Activated naive CD4-positive, alpha-beta T cell treated with Interleukin-2 at 50 U/mL for 16 hours (primary cell): Measurements from ENCODE around the gene DDX47.

Source experiments
- DNase-seq: peaks from one replicate; pipeline ENCODE4 v3.0.0-alpha.2; 2020

DDX47 gene

DNA sequence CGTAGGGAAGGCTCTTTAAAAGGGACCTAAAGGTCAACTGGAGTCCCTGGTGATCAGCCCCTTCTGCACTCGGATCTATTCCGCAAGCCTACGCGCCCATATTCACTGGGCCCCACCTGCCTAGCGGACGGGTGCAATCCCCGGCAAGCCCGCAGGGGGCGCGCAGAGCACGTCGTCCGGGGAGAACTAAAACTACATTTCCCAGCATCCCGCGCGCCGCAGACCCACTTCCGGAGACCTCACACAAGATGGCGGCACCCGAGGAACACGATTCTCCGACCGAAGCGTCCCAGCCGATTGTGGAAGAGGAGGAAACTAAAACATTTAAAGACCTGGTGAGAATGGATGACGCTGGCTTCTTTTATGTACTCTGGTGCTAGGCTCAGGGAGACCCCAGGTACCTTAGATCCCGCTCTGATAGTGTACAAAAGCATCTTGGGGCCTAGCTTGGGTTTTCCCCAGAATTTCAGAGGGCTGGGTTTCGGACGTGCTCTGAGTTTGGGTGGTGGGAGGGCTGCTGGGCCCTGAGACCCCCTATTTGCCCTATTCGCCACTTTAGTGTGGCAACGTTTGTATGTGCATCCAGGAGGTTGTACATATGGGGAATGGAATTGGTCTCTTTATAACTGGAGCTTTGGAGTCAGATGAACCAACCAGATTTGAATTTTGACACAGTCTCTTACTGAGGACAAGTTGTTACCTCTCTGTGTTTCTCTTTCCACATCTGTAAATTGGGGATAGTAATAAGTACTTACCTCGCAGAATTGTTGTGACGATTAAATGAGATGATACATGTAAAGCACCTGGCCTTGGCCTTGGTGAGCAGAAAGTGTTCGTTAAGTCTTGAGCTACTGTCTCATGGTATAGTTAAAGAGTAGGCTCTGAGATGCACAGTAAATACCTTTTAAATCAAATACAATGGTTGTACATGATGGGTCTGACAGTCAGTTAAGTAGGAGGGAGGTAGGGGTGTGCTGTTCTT, at the start of gene DDX47:
DDX47 (plus strand) TSS at position 227 of the 982 bp plus-strand sequence; CDS start at position 249, 22 bp downstream.
- DNase-seq = peak; percentile 97

- DNase-seq = no peak
Measured at GRCh38 chr12:12764824-12765223, 48.3 kb upstream of the DDX47 start.

- DNase-seq = no peak
Measured at GRCh38 chr12:12770262-12770661, 42.9 kb upstream of the DDX47 start.

DNA sequence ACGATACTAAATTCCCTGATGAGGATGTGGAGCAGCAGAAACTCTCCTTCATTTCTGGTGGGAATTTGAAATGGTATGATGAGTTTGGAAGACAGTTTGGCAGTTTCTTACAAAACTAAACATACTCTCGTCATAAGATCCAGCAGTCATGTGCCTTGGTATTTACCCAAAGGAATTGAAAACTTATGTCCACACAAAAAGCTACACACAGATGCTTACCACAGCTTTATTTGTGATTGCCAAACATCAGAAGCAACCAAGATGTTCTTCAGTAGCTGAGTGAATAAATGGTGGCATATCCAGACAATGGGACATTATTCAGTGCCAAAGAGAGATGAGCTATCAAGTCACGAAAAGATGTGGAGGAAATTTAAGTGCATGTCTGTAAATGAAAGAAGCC, 38.4 kb upstream of the DDX47 start:
- DNase-seq = no peak

DNA sequence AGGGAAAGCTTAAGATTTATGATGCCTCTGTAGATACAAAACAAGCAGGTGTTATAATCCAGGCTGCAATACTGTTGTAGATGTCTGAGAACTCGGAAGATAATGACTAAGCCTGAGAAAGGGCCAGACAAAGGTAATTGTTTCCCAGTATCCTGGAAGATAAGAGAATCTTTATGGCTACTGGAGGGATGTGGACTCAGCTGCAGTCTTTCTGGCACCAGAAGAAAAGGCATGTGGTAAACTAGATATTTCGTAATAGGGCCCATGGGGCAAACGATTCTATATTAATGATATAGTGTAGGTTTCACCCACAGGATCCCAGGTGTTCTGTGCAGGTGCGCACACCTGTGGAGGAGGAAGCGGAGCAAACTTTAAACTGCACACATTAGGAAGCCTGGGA, 36.9 kb upstream of the DDX47 start:
- DNase-seq = no peak

GRCh38 chr12:12777092-12777491, 36.1 kb upstream of the DDX47 start:
- DNase-seq = no peak

DNA sequence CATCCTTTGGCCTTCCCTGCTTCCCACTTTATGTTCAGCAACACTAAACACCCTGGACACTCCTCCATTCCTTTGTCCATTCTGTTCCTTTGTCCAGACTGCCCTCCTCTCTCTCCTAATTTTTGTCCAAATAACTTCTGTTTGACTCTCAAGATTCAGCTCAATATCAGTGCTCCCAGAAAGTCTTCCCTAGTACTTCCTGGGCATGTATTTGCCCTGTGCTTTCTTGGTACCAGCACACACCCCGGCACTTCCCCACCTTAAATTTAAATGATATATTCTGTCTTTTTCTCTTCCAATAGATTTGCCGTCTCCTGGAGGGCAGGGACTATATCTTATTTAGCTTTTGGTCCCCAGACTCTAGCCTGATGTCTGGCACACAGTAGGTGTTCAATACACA, 34.1 kb upstream of the DDX47 start:
- DNase-seq = no peak

DNA sequence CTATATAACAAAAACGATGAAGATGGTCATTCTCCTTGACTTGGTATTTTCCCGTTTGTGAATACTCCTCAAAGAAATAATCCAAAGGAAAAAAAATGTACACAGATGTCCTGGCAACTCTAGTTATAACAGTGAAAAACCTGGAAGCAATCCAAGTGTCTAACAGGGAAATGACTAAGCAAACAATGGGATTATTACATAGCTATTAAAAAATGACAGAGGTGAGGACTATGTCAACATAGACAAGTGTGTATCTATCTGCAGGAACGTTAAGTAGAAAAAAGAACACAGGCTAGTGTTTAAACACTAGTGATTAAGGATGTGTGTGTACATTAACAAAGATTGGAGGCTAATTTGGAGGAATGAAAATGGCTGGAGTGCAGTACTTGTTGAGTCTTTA, 33.6 kb upstream of the DDX47 start:
- DNase-seq = no peak

DNA sequence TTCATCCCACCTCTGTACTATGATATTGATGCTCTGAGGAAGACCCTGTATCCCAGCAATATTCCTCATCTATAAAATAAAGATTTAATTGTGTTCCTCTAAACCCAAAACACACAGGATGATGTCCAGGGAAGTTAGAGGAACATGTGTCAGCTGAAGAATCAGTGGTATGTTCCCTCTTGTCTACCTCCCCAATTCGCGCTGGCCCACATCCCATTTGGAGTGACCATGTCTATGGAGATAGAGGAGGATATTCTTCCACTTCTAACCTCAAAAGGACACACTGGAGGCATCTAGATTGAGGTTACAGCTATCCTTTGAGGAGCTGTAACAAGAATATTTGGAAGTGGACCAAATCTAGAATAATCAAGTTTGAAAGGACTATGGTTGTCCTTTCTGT, 29.0 kb upstream of the DDX47 start:
- DNase-seq = no peak

DNA sequence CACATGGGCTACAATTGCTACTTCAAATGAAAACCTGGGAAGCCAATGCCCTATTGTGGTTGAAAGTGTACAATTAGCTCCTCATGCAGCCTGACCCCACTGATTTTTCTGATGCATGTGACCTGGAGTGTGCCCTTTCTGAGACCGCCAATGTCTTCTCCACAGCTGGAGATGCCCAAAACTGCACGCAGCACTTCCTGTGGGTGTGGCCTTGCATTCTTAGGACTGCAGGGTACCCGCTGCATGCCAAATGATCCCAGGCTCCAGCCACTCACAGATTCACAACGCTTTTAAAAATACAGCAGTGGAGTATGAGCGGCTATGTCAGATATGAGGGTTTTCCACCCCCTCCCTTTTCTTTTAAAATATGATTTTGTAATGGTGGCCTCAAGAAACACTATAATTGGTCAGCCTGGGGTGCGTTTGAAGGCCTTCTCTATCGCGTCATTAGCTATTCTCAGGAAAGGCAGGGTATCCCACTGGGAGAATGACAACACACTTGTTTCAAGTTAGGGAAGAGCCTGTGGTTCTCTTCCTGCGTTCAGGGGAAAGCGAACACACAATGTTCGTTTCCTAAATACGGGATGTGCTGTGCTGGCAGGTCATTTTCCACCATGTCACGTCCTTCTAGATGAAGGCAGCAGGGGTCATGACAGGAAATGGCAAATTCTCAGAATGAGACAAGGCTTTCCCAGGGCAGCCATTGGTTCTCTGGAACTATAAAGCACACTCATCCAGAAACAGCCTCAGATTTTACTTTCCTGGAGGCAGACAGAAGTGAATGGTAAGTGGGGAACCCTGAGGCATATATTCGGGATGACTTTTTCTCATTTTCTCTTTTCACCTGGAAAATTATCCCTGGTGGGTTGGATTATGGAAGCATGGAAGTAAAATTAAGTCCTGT, 28.0 kb upstream of the DDX47 start, which contains the start of gene APOLD1:
APOLD1 (plus strand) TSS at position 749 of the 904 bp plus-strand sequence; CDS start at position 782, 33 bp downstream.
- DNase-seq = no peak

- no peak for DNase-seq
Measured at GRCh38 chr12:12786351-12786705, 26.8 kb upstream of the DDX47 start.

DNA sequence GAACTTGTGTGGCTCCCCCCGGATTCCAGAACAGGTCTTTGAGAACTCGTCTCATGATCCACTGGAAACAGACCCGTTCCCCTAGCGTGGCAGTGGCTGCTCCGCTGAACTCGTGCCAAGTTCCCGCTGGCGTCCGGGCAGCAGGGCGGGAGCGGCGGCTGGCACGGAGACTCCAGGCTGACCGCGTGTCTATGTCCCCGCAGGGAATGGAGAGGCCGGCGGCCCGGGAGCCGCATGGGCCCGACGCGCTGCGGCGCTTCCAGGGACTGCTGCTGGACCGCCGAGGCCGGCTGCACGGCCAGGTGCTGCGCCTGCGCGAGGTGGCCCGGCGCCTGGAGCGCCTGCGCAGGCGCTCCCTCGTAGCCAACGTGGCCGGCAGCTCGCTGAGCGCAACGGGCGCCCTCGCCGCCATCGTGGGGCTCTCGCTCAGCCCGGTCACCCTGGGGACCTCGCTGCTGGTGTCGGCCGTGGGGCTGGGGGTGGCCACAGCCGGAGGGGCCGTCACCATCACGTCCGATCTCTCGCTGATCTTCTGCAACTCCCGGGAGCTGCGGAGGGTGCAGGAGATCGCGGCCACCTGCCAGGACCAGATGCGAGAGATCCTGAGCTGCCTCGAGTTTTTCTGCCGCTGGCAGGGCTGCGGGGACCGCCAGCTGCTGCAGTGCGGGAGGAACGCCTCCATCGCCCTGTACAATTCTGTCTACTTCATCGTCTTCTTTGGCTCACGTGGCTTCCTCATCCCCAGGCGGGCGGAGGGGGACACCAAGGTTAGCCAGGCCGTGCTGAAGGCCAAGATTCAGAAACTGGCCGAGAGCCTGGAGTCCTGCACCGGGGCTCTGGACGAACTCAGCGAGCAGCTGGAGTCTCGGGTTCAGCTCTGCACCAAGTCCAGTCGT, 26.2 kb upstream of the DDX47 start:
- peak; percentile 79 for DNase-seq

- DNase-seq = no peak
Measured at GRCh38 chr12:12788131-12788530, 25.0 kb upstream of the DDX47 start.

DNA sequence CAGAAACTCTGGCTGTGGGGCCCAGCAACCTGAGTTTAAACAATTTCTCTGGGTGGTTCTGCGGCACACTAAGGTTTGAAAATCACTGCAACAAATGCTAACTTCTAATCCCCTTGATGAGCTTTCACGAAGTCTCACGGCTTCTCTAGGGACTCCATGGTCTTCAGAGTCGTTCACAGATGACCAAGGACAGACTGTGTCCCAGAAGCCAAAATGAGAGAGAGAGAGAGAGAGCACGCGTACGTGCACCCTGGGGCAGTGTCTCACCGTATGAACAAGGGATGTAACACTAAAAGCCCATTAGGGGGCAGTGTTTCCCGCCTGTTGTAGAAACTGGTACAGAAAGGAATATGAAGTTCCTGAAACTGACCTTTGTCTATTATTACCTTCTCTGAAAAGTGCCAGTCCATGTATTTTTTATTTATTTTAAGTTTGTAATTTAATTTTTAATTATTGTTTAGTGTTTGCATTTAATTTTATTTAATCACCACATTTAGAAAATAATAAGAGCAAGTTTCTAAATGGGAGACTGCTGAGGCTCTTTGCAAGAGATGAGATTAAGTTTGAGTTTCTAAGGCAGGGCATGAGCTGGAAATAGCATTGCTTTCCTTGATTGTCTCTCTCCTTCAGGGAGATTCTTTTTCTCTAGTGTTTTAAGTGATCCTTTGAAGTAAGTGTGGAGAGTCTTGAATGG, 24.3 kb upstream of the DDX47 start:
- peak; percentile 50 for DNase-seq

GRCh38 chr12:12790956-12791355, 22.2 kb upstream of the DDX47 start:
- no peak for DNase-seq

DNA sequence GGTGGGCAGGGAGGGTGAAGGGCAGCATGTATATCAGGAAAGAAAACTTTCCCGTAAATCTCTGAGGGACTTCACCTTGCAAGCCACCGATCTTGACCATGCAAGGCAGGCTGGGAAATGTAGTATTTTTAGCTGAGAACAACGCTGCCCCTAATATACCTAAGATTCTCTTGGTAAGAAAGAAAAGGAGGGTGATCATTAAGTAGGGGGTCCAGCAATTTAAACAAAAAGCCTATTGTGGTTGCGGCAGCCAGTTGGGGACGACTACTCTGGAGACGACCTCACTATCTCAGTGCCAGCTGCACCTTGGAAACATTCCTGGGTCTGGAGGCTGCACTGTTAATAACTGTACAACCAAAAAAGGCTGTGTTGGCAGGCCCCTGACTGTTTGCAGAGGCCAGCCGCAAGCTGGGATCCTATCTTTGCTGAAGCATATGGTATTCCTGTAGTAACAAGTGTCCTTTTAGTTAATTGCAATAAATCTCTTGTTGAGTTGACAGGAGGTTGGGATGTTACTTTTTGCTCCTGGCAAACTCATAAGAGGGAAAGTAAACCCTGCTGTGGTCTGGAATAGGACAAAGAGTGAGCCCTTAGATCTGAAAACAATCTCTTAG, 21.3 kb upstream of the DDX47 start:
- no peak for DNase-seq

DNA sequence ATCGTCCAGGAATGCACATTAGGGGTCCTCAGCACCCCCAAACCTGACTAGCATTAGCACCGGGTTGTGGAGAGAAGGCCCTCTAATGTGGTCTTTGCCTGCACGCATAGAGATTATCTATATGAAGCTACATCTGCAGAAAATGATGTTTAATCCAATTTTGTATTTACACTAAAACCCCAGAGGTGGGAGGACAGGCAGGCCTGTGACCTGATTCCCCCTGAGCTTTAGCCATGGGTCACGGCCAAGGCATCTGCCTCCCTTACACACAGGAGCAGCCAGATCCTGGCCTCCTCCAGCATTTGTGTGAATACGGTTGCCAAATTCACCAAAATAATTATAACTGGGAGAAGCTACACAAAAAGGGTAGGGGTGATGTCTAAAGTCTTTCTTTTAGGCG, 20.7 kb upstream of the DDX47 start:
- DNase-seq = no peak

- DNase-seq = no peak
Measured at GRCh38 chr12:12794686-12795085, 18.5 kb upstream of the DDX47 start.

DNA sequence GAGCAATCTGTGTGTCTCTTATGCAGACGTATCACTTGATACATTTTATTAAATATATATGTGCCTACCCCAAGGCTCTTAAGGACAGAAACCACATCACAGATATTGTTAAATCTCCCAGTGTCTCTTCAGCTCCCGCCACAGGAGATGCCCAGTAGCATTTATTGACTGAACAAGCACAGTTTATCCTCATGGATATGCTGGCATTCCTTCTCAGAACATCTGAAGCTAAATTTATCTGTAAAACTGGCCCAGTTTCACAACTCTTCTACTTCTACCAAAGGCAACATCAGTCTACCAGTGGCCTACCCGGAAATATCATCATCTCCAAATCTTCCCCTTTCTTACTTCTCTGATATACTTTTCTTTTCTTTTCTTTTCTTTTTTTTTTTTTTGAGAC, 17.0 kb upstream of the DDX47 start:
- no peak for DNase-seq

DNA sequence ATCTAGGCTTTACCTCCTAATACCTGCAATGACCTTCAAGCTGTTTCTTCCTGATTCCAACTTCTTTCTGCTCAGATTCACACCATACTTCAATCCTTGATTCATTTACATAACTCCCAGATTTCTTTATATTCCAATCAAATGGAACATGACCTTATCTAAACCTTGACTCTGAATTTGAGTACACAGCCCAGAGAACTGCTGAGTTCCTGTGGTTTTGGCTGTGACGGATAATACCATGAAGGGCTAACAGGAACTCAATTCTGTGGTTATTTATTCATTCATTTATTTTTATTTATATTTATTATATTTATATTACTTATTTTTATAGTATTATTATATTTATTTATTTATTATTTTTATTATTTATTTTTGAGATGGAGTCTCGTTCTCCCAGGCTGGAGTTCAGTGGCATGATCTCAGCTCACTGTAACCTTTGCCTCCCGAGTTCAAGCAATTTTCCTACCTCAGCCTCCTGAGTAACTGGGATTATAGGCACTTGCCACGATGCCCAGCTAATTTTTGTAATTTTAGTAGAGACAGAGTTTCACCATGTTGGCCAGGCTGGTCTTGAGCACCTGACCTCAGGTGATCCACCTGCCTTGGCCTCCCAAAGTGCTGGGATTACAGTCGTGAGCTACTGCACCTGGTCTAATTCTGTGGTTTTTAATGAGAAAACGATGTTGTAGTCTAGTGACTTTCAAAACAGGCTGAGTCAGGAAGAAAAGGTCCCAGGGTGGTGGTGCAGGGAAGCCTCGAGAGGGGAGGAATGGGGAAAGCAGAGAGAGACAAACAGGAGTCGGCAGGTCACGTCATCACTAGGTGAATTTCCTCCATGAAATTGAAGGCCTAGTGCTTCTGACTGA, 16.0 kb upstream of the DDX47 start:
- DNase-seq = no peak

- DNase-seq = no peak
Measured at GRCh38 chr12:12797794-12798152, 15.4 kb upstream of the DDX47 start.
